HepG2 (cell line): ENCODE results near the gene RRP36. TPM values are rescaled to one million over a fixed set of nuclear protein-coding genes. Genes with fewer than 3 reads are reported as not detected.

Source experiments
- AHR ChIP-seq: IDR thresholded peaks from 2 replicates; pipeline ENCODE4 v1.6.1; 2018; ENCODE audit warnings: missing genetic modification reagents, missing compliant biosample characterization
- ARID2 ChIP-seq: sonication (generic); formaldehyde crosslinking; IDR thresholded peaks from 2 replicates; pipeline ENCODE4 v1.8.1; 2022; ENCODE audit warnings: mild to moderate bottlenecking, missing genetic modification reagents, borderline replicate concordance
- ATAD3A ChIP-seq: sonication (generic); formaldehyde crosslinking; IDR thresholded peaks from 2 replicates; pipeline ENCODE4 v1.4.0; 2020; ENCODE audit warnings: missing genetic modification reagents
- CEBPB ChIP-seq: IDR thresholded peaks from 2 replicates; pipeline ENCODE4 v1.6.1; 2011; ENCODE audit warnings: low read depth, low read length, improper control_type of control experiment, borderline replicate concordance
- GLMP ChIP-seq: sonication (generic); formaldehyde crosslinking; IDR thresholded peaks from 2 replicates; pipeline ENCODE4 v1.9.0; 2021; ENCODE audit warnings: missing genetic modification reagents, mild to moderate bottlenecking, borderline replicate concordance
- HNF4G ChIP-seq, 2 experiments: sonication (generic) in 1 of 2; formaldehyde crosslinking in 1 of 2; IDR thresholded peaks; 2 replicates each; pipeline versions ENCODE4 v1.4.0 to v1.6.1; 2011 to 2020; ENCODE audit warnings: borderline replicate concordance in 2 of 2, low read depth in 2 of 2, mild to moderate bottlenecking in 2 of 2, low read length in 1 of 2, missing genetic modification reagents in 1 of 2, moderate library complexity in 1 of 2
- HOXA7 ChIP-seq: sonication (generic); formaldehyde crosslinking; IDR thresholded peaks from 2 replicates; pipeline ENCODE4 v1.8.1; 2022; ENCODE audit warnings: mild to moderate bottlenecking, missing genetic modification reagents, moderate library complexity
- HOXA9 ChIP-seq: sonication (generic); formaldehyde crosslinking; IDR thresholded peaks from 2 replicates; pipeline ENCODE4 v1.8.1; 2022; ENCODE audit warnings: missing genetic modification reagents, mild to moderate bottlenecking, moderate library complexity, borderline replicate concordance
- NONO ChIP-seq, 2 experiments: fragments of 450-650 bp in 1 of 2; sonication (generic) in 1 of 2; formaldehyde crosslinking in 1 of 2; IDR thresholded peaks in 1 of 2; conservative IDR thresholded peaks in 1 of 2; 2 replicates each; pipeline versions ENCODE4 v1.6.1 to v1.8.0; 2017 to 2022; ENCODE audit warnings: mild to moderate bottlenecking in 1 of 2, missing genetic modification reagents in 1 of 2, moderate library complexity in 1 of 2
- STAG1 ChIP-seq: sonication (generic); formaldehyde crosslinking; IDR thresholded peaks from 2 replicates; pipeline ENCODE4 v1.4.0; 2020; ENCODE audit warnings: missing genetic modification reagents
- TP53 ChIP-seq: sonication (generic); formaldehyde crosslinking; conservative IDR thresholded peaks from 2 replicates; pipeline ENCODE4 v1.4.0; 2020; ENCODE audit warnings: missing genetic modification reagents
- ZBTB3 ChIP-seq: sonication (generic); formaldehyde crosslinking; IDR thresholded peaks from 2 replicates; pipeline ENCODE4 v1.4.0; 2020; ENCODE audit warnings: low read depth, mild to moderate bottlenecking, moderate library complexity, missing genetic modification reagents, borderline replicate concordance
- ZBTB7A ChIP-seq: sonication (generic); formaldehyde crosslinking; IDR thresholded peaks from 2 replicates; pipeline ENCODE4 v1.8.0; 2022; ENCODE audit warnings: mild to moderate bottlenecking, missing genetic modification reagents
- ZNF362 ChIP-seq: sonication (generic); formaldehyde crosslinking; IDR thresholded peaks from 2 replicates; pipeline ENCODE4 v1.4.0; 2020; ENCODE audit warnings: missing genetic modification reagents, mild to moderate bottlenecking, borderline replicate concordance
- ZNF367 ChIP-seq: sonication (generic); formaldehyde crosslinking; IDR thresholded peaks from 2 replicates; pipeline ENCODE4 v1.4.0; 2020; ENCODE audit warnings: missing genetic modification reagents, borderline replicate concordance
- ZNF577 ChIP-seq: sonication (generic); formaldehyde crosslinking; IDR thresholded peaks from 2 replicates; pipeline ENCODE4 v1.4.0; 2020; ENCODE audit warnings: mild to moderate bottlenecking, low read depth, missing genetic modification reagents, borderline replicate concordance
- ZNF792 ChIP-seq: IDR thresholded peaks from 2 replicates; pipeline ENCODE4 v1.6.1; 2016
- ZNF816 ChIP-seq: sonication (generic); formaldehyde crosslinking; IDR thresholded peaks from 2 replicates; pipeline ENCODE4 v1.8.0; 2022; ENCODE audit warnings: missing genetic modification reagents, mild to moderate bottlenecking, borderline replicate concordance
- ZSCAN20 ChIP-seq: sonication (generic); formaldehyde crosslinking; IDR thresholded peaks from 2 replicates; pipeline ENCODE4 v1.4.0; 2020; ENCODE audit warnings: missing genetic modification reagents, mild to moderate bottlenecking, borderline replicate concordance
- polyA plus RNA-seq, 8 experiments: library from polyadenylated mRNA; depleted of rRNA in 3 of 8; stranded (reverse) in 7 of 8; unstranded in 1 of 8; fragments of >200 nt; fragmentation: Illumina TruSeq in 4 of 8; extraction: Trizol in 4 of 8; gene quantifications; 2 replicates each; pipeline versions ENCODE4 v1.2.1 to v1.2.3, GENCODE V29; 2011 to 2016; ENCODE audit warnings: low read depth in 4 of 8, missing spikeins in 1 of 8, mixed read lengths in 1 of 8; ENCODE audit not compliant: insufficient read depth in 1 of 8
- total RNA-seq, 5 experiments: library from RNA; depleted of rRNA; stranded (reverse); fragments of >200 nt; fragmentation: Illumina TruSeq; extraction: Trizol; gene quantifications; 2 replicates each; pipeline ENCODE4 v1.2.3, GENCODE V29; 2016; ENCODE audit warnings: low read depth in 1 of 5
- TF ChIP-seq, protein P1 (sequence below): sonication (generic); formaldehyde crosslinking; IDR thresholded peaks from 2 replicates; pipeline ENCODE4 v1.9.0; 2022; ENCODE audit warnings: low read depth, missing genetic modification reagents
- TF ChIP-seq, protein P2 (sequence below): sonication (generic); formaldehyde crosslinking; conservative IDR thresholded peaks from 2 replicates; pipeline ENCODE4 v1.8.0; 2022; ENCODE audit warnings: mild to moderate bottlenecking, moderate library complexity, missing genetic modification reagents

Gene RRP36
- total and polyA plus RNA-seq, 2 of the 13 experiments (the other 11 are each of a cell fraction or from before 2014, with no cell fraction given): 29.5 to 144 TPM

DNA sequence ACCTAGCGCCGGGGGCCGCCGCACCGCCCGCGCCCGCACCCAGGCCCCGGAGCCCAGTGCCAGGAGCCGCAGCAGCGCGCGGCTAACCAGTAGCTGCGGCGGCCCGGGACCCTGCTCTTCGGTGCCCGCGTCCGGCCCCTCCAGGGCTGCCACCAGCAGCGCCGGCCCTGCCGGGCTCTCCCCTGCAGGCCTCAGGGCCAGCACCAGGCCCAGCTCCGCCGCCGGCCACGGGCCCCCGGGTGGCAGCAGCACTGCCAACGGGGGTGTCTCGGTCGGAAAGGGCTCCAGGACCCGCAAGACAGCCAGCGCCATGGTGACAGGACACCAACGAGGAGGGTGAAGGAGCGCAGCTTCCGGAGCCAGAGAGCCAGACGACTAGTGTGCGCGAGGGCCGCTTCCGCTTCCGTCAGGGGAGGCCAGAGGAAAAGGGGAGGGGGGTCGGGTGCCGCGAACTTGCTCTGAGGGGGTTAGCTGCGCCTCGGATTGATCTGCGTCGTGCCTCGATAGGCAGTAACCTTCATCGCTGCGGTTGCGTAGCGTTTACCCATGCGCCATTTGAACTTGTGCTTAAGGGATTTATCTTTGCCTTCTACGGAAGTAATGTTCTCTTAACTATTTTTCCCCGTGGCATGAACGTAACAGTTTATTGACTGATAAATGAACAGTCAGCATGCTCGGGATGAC, 42.4 kb upstream of the RRP36 start, which contains the start of gene PEX6 (continued):
- TF ChIP-seq HNF4G (IDR thresholded peaks at IDR 0.05; ENCODE audit: borderline replicate concordance, low read depth, low read length) (no peak; the same call in 1 of the 2 replicates), HNF4G (CRISPR knock-in tag; IDR thresholded peaks at IDR 0.05; ENCODE audit: borderline replicate concordance, low read depth) (peak; percentile 63), HOXA7 (CRISPR knock-in tag) (peak; percentile 26; the same call in 1 of the 2 replicates), ATAD3A (no peak), NONO (IDR thresholded peaks at IDR 0.05) (no peak), NONO (CRISPR knock-in tag; conservative IDR thresholded peaks at IDR 0.05) (peak; percentile 82), CEBPB (no peak), ZNF792 (peak; percentile 90), ZSCAN20 (CRISPR knock-in tag) (no peak), ZNF816 (CRISPR knock-in tag) (peak; percentile 90; the same call in 1 of the 2 replicates), ZNF367 (CRISPR knock-in tag) (peak; percentile 73; the same call in 1 of the 2 replicates), GLMP (CRISPR knock-in tag) (no peak), ARID2 (CRISPR knock-in tag) (no peak), AHR (CRISPR knock-in tag) (peak; percentile 90; the same call in 1 of the 2 replicates), ZBTB7A (CRISPR knock-in tag) (0 out of 2 replicates have a peak, but pooled peaks have one; percentile 43), ZNF362 (no peak), HOXA9 (CRISPR knock-in tag) (no peak), ZBTB3 (CRISPR knock-in tag) (0 out of 2 replicates have a peak, but pooled peaks have one; percentile 54), STAG1 (CRISPR knock-in tag) (peak; percentile 10; the same call in 1 of the 2 replicates), ZNF577 (CRISPR knock-in tag) (no peak), TP53 (no peak)
- TF ChIP-seq, protein P1, sequence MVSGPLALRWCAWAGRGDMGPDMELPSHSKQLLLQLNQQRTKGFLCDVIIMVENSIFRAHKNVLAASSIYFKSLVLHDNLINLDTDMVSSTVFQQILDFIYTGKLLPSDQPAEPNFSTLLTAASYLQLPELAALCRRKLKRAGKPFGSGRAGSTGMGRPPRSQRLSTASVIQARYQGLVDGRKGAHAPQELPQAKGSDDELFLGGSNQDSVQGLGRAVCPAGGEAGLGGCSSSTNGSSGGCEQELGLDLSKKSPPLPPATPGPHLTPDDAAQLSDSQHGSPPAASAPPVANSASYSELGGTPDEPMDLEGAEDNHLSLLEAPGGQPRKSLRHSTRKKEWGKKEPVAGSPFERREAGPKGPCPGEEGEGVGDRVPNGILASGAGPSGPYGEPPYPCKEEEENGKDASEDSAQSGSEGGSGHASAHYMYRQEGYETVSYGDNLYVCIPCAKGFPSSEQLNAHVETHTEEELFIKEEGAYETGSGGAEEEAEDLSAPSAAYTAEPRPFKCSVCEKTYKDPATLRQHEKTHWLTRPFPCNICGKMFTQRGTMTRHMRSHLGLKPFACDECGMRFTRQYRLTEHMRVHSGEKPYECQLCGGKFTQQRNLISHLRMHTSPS: no peak
- TF ChIP-seq, protein P2, sequence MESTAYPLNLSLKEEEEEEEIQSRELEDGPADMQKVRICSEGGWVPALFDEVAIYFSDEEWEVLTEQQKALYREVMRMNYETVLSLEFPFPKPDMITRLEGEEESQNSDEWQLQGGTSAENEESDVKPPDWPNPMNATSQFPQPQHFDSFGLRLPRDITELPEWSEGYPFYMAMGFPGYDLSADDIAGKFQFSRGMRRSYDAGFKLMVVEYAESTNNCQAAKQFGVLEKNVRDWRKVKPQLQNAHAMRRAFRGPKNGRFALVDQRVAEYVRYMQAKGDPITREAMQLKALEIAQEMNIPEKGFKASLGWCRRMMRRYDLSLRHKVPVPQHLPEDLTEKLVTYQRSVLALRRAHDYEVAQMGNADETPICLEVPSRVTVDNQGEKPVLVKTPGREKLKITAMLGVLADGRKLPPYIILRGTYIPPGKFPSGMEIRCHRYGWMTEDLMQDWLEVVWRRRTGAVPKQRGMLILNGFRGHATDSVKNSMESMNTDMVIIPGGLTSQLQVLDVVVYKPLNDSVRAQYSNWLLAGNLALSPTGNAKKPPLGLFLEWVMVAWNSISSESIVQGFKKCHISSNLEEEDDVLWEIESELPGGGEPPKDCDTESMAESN (CRISPR knock-in tag): no peak
